ENCODE results near the gene EHF. TPM values are rescaled to one million over a fixed set of nuclear protein-coding genes. Genes with fewer than 3 reads are reported as not detected.
A peak's percentile ranks its signal among the peaks of the same experiment; 100 is the strongest.

The EHF gene
- total and polyA plus RNA-seq, 2 of the 13 experiments (the other 11 are each of a cell fraction or from before 2014, with no cell fraction given), result 0.04 to 0.46 TPM

DNA sequence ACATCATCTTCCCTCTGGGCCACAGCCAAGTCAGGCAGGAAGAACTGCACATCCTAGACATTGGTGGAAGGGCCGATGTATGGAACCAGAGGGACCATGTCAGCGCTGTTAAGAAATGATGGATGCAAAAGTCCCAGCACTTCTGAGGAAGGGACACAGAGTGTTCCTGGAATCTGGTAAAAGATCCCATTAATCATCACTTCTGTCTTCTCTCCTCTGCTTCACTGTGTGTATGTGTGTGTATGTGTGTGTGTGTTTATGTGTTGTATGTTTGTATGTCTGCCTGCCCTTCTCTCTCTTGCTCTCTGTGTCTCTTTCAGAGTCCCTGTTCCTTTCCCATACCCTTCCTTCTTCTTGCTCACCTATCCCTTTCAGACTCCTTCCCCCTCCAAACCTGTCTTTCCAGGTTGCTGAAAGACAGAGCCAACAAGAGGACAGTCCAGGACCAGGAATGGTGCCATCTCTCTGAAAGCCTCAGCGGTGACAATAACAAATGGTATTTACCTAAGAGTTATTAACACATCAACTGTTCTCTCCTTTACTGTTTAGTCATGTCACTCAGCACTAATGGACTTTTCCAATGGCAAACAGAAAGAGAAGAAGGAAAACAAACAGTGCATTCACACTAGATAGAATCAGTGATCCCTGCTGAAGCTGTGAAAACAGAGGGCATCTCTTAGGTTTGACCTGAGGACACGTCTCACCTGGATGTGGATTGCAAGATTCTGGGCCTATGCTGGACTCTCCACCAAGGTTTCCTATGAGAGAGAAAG lies 47.1 kb downstream of the EHF start (continued):
- TF ChIP-seq, protein P1, sequence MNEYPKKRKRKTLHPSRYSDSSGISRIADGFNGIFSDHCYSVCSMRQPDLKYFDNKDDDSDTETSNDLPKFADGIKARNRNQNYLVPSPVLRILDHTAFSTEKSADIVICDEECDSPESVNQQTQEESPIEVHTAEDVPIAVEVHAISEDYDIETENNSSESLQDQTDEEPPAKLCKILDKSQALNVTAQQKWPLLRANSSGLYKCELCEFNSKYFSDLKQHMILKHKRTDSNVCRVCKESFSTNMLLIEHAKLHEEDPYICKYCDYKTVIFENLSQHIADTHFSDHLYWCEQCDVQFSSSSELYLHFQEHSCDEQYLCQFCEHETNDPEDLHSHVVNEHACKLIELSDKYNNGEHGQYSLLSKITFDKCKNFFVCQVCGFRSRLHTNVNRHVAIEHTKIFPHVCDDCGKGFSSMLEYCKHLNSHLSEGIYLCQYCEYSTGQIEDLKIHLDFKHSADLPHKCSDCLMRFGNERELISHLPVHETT (CRISPR knock-in tag; conservative IDR thresholded peaks at IDR 0.05), result 0 out of 2 replicates have a peak, but pooled peaks have one; percentile 59

DNA sequence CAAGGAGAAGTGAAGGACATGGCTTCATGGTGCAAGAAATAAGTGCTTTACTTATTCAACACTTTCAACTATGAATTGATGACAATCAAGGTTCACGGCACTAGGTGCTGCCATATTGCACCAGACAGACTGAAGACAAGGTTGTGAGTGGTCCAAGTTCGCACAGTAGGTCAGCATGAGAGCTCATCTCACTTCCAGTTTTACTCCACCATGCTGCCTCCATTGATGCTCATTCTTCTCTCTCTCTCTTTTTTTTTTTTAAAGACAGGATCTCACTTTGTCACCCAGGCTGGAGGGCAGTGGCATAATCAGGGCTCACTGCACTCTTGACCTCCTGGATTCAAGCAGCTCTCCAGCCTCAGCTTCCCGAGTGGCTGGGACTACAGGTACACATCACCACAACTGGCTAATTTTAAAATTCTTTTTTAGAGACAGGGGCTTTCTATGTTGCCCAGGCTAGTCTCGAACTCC lies 47.7 kb downstream of the EHF start:
- H3K27ac ChIP-seq (ENCODE audit: extremely low read length, insufficient read depth, low read length), result peak overlapping the region; percentile 50
- WGBS (ENCODE audit: low lambda C conversion rate), result 69% methylated on average over 4 of the region's 4 CpGs
- TF ChIP-seq, protein P2, sequence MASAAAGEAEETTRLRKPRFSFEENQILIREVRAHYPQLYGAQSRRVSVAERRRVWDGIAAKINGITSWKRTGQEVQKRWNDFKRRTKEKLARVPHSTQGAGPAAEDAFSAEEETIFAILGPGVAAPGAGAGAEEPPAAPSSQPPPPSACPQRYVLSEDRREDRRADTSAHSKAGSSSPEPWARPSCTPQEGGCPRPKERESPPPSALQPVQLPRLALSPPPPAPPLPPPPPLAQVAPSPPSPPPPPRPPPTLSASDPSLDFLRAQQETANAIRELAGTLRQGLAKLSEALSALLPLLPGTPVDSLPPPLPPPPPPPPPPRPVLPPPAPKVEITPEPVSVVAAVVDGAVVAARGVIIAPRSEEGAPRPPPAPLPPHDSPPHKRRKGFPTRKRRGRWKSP (CRISPR knock-in tag; IDR thresholded peaks at IDR 0.05), result 0 out of 2 replicates have a peak, but pooled peaks have one; percentile 18
- TF ChIP-seq, protein P3, sequence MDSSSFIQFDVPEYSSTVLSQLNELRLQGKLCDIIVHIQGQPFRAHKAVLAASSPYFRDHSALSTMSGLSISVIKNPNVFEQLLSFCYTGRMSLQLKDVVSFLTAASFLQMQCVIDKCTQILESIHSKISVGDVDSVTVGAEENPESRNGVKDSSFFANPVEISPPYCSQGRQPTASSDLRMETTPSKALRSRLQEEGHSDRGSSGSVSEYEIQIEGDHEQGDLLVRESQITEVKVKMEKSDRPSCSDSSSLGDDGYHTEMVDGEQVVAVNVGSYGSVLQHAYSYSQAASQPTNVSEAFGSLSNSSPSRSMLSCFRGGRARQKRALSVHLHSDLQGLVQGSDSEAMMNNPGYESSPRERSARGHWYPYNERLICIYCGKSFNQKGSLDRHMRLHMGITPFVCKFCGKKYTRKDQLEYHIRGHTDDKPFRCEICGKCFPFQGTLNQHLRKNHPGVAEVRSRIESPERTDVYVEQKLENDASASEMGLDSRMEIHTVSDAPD (CRISPR knock-in tag; IDR thresholded peaks at IDR 0.05), result 0 out of 2 replicates have a peak, but pooled peaks have one; percentile 2
- TF ChIP-seq TEAD2 (CRISPR knock-in tag; IDR thresholded peaks at IDR 0.05) (no peak), ZNF724P (CRISPR knock-in tag; IDR thresholded peaks at IDR 0.05; ENCODE audit: borderline replicate concordance) (0 out of 2 replicates have a peak, but pooled peaks have one; percentile 12), YEATS2 (CRISPR knock-in tag; IDR thresholded peaks at IDR 0.05; ENCODE audit: borderline replicate concordance) (no peak; the same call in 1 of the 2 replicates), SP140L (CRISPR knock-in tag; IDR thresholded peaks at IDR 0.05; ENCODE audit: borderline replicate concordance) (no peak), RNF2 (conservative IDR thresholded peaks at IDR 0.05; ENCODE audit: low read depth) (no peak), ELF1 (CRISPR knock-in tag; IDR thresholded peaks at IDR 0.05) (no peak), EZH2 (conservative IDR thresholded peaks at IDR 0.05; ENCODE audit: low read depth, low read length) (no peak), ARNT2 (CRISPR knock-in tag; IDR thresholded peaks at IDR 0.05; ENCODE audit: low read depth) (no peak), SP2 (CRISPR knock-in tag; IDR thresholded peaks at IDR 0.05) (no peak)
- TF ChIP-seq, protein P4, sequence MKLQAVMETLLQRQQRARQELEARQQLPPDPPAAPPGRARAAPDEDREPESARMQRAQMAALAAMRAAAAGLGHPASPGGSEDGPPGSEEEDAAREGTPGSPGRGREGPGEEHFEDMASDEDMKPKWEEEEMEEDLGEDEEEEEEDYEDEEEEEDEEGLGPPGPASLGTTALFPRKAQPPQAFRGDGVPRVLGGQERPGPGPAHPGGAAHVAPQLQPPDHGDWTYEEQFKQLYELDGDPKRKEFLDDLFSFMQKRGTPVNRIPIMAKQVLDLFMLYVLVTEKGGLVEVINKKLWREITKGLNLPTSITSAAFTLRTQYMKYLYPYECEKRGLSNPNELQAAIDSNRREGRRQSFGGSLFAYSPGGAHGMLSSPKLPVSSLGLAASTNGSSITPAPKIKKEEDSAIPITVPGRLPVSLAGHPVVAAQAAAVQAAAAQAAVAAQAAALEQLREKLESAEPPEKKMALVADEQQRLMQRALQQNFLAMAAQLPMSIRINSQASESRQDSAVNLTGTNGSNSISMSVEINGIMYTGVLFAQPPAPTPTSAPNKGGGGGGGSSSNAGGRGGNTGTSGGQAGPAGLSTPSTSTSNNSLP (IDR thresholded peaks at IDR 0.05; ENCODE audit: low read depth, low read length), result no peak
- TF ChIP-seq, protein P5, sequence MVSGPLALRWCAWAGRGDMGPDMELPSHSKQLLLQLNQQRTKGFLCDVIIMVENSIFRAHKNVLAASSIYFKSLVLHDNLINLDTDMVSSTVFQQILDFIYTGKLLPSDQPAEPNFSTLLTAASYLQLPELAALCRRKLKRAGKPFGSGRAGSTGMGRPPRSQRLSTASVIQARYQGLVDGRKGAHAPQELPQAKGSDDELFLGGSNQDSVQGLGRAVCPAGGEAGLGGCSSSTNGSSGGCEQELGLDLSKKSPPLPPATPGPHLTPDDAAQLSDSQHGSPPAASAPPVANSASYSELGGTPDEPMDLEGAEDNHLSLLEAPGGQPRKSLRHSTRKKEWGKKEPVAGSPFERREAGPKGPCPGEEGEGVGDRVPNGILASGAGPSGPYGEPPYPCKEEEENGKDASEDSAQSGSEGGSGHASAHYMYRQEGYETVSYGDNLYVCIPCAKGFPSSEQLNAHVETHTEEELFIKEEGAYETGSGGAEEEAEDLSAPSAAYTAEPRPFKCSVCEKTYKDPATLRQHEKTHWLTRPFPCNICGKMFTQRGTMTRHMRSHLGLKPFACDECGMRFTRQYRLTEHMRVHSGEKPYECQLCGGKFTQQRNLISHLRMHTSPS (CRISPR knock-in tag; IDR thresholded peaks at IDR 0.05; ENCODE audit: low read depth), result peak; percentile 4; the same call in 1 of the 2 replicates

More for the DNA sequence above, 47.7 kb downstream of the EHF start:
- H3K4me3 ChIP-seq (replicated peaks in 1 of 3; ENCODE audit: insufficient read depth in 1 of 3, low read depth in 2 of 3, low read length in 3 of 3), result no peak overlapping the region; a peak in 1 of 6 replicates
- CTCF ChIA-PET (ENCODE audit: low intra/inter-chr PET ratio, low total read pairs), result no interaction called here
- intact Hi-C loops (cut with micrococcal nuclease; ENCODE audit: unreplicated experiment) (no loop called here), in situ Hi-C loops (cut with HindIII; ENCODE audit: extremely low pct_ligation_motif_present, low pct_unique_long_range_greater_than_20kb) (loop anchor here (10.0 kb wide), 1 partner anchor 116 kb away; no protein-coding TSS in a partner anchor)
- H2AFZ ChIP-seq (ENCODE audit: low read length), result no peak overlapping the region
- BruUV-seq (replicated peaks), result no TSS peak
- no peaks in the 10 kb centered on the region for H3K9me3 ChIP-seq (ENCODE audit: low read length)
- H4K20me1 ChIP-seq (ENCODE audit: insufficient read depth, low read length), result no peaks in the 10 kb centered on the region
- H3K79me2 ChIP-seq (ENCODE audit: insufficient read depth, low read length), result no peaks in the 10 kb centered on the region
- peaks cover 78% of the 10 kb centered on the region for H3K4me1 ChIP-seq (ENCODE audit: insufficient read depth, low read length)
- no peak overlapping the region for H3K9ac ChIP-seq (ENCODE audit: insufficient read depth, low read depth, low read length)
- H3K4me2 ChIP-seq (ENCODE audit: low read depth, low read length), result peak overlapping the region; percentile 53
- ATAC-seq (peak; percentile 38), FAIRE-seq (no peak), DNase-seq (ENCODE audit: low spot score) (no peak)
- POLR2A ChIA-PET, result interaction anchor here (1.0 to 2.1 kb wide), 2 partner anchors 14 to 68 kb away, joined by 3 to 14 read pairs; no protein-coding TSS in a partner anchor
- no peaks in the 10 kb centered on the region for H3K27me3 ChIP-seq (ENCODE audit: control insufficient read depth in 1 of 2, insufficient read depth in 2 of 2, low read length in 2 of 2)
- H3K36me3 ChIP-seq (replicated peaks in 1 of 2; ENCODE audit: control insufficient read depth in 1 of 2, insufficient read depth in 2 of 2, low read length in 2 of 2), result no peaks in the 10 kb centered on the region

Data from HepG2 (cell line).